COR-L47 (cell line): ENCODE data around the gene LHX1.

ENCODE experiments used
- DNase-seq: peaks from one replicate; lab custom pipeline; 2025; lab: John Stamatoyannopoulos, UW

Gene LHX1

DNA sequence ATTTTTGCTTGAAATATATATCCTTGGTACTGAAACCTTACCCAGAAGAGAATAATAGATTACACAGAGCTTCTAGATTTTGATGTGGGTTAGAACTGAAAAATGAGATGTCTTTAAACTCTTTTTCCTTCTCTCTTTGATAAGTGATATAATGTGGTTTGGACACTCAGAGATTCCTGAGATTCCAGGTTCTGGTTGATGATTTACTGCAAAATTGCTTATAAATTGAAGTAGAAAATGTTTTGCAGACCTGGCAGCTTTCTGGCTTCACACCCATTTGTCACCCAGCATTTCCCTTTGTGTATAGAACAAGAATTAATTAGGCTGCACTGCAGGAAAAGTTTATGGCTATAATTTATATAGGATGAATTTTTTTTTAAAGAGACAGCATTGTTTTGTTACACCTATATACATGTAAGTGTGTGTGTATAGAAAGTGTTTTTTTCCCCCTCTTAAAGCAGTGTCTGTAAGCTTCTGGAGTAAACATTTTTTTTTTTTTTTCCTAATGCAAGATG, 35.0 kb downstream of the LHX1 start:
- DNase-seq = no peak

GRCh38 chr17:36972905-36973304, 35.6 kb downstream of the LHX1 start:
- no peak for DNase-seq

GRCh38 chr17:36975922-36976515, 38.7 kb downstream of the LHX1 start:
- DNase-seq = no peak

DNA sequence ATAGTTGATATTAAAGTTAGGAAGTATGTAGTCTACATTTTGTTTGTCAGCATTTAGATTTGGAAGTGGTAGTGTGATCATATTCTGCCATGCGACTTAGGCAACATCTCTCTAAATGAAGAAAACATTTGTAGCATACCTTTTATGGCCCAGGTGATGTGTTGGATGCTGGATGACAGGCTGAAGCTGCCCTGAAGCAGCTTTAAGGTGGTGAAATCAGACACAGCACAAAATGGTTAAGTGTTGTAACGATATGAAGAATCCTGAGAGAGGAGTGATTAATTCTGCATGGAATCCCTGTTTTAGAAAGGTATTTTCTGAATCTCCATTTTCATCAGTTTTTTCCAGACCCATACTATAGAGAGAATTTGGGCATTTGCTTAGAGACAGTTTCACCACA, 39.8 kb downstream of the LHX1 start:
- DNase-seq = no peak

- DNase-seq = no peak
Measured at GRCh38 chr17:36977568-36977967, 40.3 kb downstream of the LHX1 start.

GRCh38 chr17:36978810-36979564, 41.7 kb downstream of the LHX1 start:
- no peak for DNase-seq

DNA sequence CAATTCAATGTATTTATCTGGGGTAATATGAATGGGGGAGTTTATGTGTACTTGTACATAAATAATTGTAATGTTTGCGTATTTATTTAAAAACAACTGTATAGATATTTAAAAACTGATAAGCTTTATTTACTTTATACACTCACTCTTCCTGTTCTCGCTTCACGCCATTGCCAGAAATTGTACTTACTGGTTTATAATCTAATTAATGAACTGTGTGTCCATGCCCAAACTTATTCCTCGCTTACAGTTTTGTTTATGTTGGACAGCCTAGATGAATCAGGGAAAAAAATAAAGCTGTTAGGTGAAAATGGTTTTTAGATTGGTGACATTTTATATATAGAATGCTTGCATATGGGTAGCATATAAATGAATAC, 42.3 kb downstream of the LHX1 start:
- DNase-seq = no peak

- no peak for DNase-seq
Measured at GRCh38 chr17:36980280-36980761, 43.0 kb downstream of the LHX1 start.

GRCh38 chr17:36983618-36984017, 46.3 kb downstream of the LHX1 start:
- DNase-seq = no peak

GRCh38 chr17:36989173-36989572, 51.9 kb downstream of the LHX1 start:
- no peak for DNase-seq

GRCh38 chr17:36992701-36993100, 55.4 kb downstream of the LHX1 start:
- no peak for DNase-seq

DNA sequence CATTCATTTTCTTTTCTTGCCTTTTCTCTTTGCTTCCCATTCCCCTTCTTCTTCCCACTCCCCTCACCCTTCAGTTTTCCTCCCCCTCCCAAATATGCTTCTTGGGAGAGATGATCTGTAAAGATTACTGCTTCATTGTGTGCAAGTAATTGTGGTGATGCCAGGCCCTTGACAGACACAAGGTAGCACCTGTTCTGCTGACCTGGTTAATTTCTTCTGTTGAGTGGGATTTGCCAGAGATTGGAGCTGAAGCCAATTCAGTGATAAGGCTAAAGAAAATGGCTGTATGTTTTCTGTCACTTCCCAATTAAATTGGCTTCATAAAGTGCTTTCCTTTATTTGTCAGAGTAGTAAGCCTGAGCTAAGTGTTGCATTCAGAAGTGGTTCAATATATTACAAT, 56.0 kb downstream of the LHX1 start:
- DNase-seq = no peak
